ENCODE data around the gene KLF16. TPM values are rescaled to one million over a fixed set of nuclear protein-coding genes. Genes with fewer than 3 reads are reported as not detected.

The KLF16 gene
- total RNA-seq, 1 donor, result 10.4 TPM

- H3K4me3 ChIP-seq (ENCODE audit: low read depth, low read length), result peak overlapping the region; percentile 48
- TF ChIP-seq CTCF (IDR thresholded peaks at IDR 0.05; ENCODE audit: insufficient read depth, low read depth, low read length), result no peak
- peak; percentile 93 for DNase-seq (ENCODE audit: low read depth)
Observed at GRCh38 chr19:1855040-1855827, 8.1 kb downstream of the KLF16 start.

GRCh38 chr19:1854542-1855039 lies 8.8 kb downstream of the KLF16 start:
- peak overlapping the region; percentile 48 for H3K4me3 ChIP-seq (ENCODE audit: low read depth, low read length)
- no peak for TF ChIP-seq CTCF (IDR thresholded peaks at IDR 0.05; ENCODE audit: insufficient read depth, low read depth, low read length)
- no peak for DNase-seq (ENCODE audit: low read depth)

- H3K4me3 ChIP-seq (ENCODE audit: low read depth, low read length), result no peak overlapping the region
- DNase-seq (ENCODE audit: low read depth), result no peak
- no peak for TF ChIP-seq CTCF (IDR thresholded peaks at IDR 0.05; ENCODE audit: insufficient read depth, low read depth, low read length)
Observed at GRCh38 chr19:1854039-1854541, 9.3 kb downstream of the KLF16 start.

GRCh38 chr19:1853295-1854038 lies 9.9 kb downstream of the KLF16 start:
- TF ChIP-seq CTCF (IDR thresholded peaks at IDR 0.05; ENCODE audit: insufficient read depth, low read depth, low read length), result peak; percentile 95
- DNase-seq (ENCODE audit: low read depth), result peak; percentile 81
- H3K4me3 ChIP-seq (ENCODE audit: low read depth, low read length), result no peak overlapping the region

- H3K4me3 ChIP-seq (ENCODE audit: low read depth, low read length), result no peak overlapping the region
- no peak for TF ChIP-seq CTCF (IDR thresholded peaks at IDR 0.05; ENCODE audit: insufficient read depth, low read depth, low read length)
- no peak for DNase-seq (ENCODE audit: low read depth)
Observed at GRCh38 chr19:1852581-1853128, 10.7 kb downstream of the KLF16 start.

- no peak for TF ChIP-seq CTCF (IDR thresholded peaks at IDR 0.05; ENCODE audit: insufficient read depth, low read depth, low read length)
- H3K4me3 ChIP-seq (ENCODE audit: low read depth, low read length), result no peak overlapping the region
- no peak for DNase-seq (ENCODE audit: low read depth)
Observed at GRCh38 chr19:1851654-1852580, 11.5 kb downstream of the KLF16 start.
